ENCODE results near the gene FKBP7.
A peak's percentile ranks its signal among the peaks of the same experiment; 100 is the strongest.
"Not testable (repeated sequence)": the region's sequence is repeated elsewhere in the genome, so short reads cannot be mapped to it uniquely, and the experiment has no call there.

Gene FKBP7

GRCh38 chr2:178449700-178450523 lies 28.5 kb downstream of the FKBP7 start:
- Histone ChIP-seq H3K4me3 (ENCODE audit: low read depth, low read length) (peak overlapping the region; percentile 89), H3K9me3 (ENCODE audit: control insufficient read depth, insufficient read depth, low read length) (no peaks in the 10 kb centered on the region), H3K27me3 (ENCODE audit: control insufficient read depth, insufficient read depth, low read length) (no peaks in the 10 kb centered on the region), H3K27ac (ENCODE audit: low read depth, low read length) (peak overlapping the region; percentile 100), H3K36me3 (ENCODE audit: control insufficient read depth, insufficient read depth, low read length) (peaks cover 35% of the 10 kb centered on the region), H3K9ac (ENCODE audit: low read depth, low read length) (peak overlapping the region; percentile 88), H3K4me1 (ENCODE audit: control insufficient read depth, insufficient read depth, low read length) (peaks cover 11% of the 10 kb centered on the region; the same call in 1 of the 2 replicates)

GRCh38 chr2:178448968-178449661 lies 29.3 kb downstream of the FKBP7 start:
- no peak overlapping the region for H3K9ac ChIP-seq (ENCODE audit: low read depth, low read length)
- no peak overlapping the region for H3K27ac ChIP-seq (ENCODE audit: low read depth, low read length)
- peak overlapping the region; percentile 89 for H3K4me3 ChIP-seq (ENCODE audit: low read depth, low read length)
- H3K36me3 ChIP-seq (ENCODE audit: control insufficient read depth, insufficient read depth, low read length) = peaks cover 43% of the 10 kb centered on the region
- H3K4me1 ChIP-seq (ENCODE audit: control insufficient read depth, insufficient read depth, low read length) = peaks cover 11% of the 10 kb centered on the region; the same call in 1 of the 2 replicates
- no peaks in the 10 kb centered on the region for H3K9me3 ChIP-seq (ENCODE audit: control insufficient read depth, insufficient read depth, low read length)
- H3K27me3 ChIP-seq (ENCODE audit: control insufficient read depth, insufficient read depth, low read length) = no peaks in the 10 kb centered on the region

DNA sequence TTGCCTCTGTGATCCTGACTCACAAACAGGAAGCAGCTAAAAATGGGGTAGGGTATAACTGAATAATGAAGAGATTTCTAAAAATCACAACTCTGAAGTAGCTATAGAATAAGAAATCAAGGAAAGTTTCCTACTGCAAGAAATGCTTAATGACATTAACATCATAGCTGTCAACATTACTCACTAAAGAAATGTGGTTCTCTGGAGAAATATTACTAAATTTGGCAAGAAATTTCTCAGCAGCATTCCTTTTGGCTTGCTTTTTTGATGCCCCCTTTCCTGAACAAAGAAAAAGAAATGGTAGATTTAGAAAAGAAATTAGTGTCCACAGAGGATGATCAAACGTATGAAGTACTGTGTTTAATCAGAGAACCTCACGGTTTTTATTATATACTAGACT lies 37.0 kb downstream of the FKBP7 start:
- no peak overlapping the region for H3K27ac ChIP-seq (ENCODE audit: low read depth, low read length)
- no peak overlapping the region for H3K4me3 ChIP-seq (ENCODE audit: low read depth, low read length)
- H3K9me3 ChIP-seq (ENCODE audit: control insufficient read depth, insufficient read depth, low read length) = no peaks in the 10 kb centered on the region
- H3K4me1 ChIP-seq (ENCODE audit: control insufficient read depth, insufficient read depth, low read length) = peaks cover 9% of the 10 kb centered on the region; the same call in 1 of the 2 replicates
- no peaks in the 10 kb centered on the region for H3K27me3 ChIP-seq (ENCODE audit: control insufficient read depth, insufficient read depth, low read length)
- H3K36me3 ChIP-seq (ENCODE audit: control insufficient read depth, insufficient read depth, low read length) = peaks cover 94% of the 10 kb centered on the region
- no peak overlapping the region for H3K9ac ChIP-seq (ENCODE audit: low read depth, low read length)

DNA sequence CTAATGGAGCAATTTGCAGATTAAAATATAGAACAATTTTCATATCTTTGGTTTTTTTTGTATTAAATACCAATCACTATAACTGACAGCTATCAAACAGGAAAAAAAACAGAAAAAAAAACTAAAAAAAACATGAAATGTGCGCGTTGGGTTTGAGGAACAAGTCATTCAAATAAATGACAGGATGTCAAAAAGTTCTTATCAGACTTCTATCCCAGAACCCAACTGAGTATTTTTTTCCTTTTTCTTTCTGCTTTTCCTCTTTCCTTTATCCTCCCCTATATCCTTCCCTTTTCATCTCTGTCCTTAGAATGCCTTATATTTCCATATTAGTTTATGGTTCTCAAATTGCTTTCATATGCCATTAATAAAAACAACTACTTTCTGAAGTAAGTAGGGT lies 41.7 kb downstream of the FKBP7 start:
- H3K36me3 ChIP-seq (ENCODE audit: control insufficient read depth, insufficient read depth, low read length) = peaks cover 95% of the 10 kb centered on the region
- no peak overlapping the region for H3K9ac ChIP-seq (ENCODE audit: low read depth, low read length)
- H3K27me3 ChIP-seq (ENCODE audit: control insufficient read depth, insufficient read depth, low read length) = no peaks in the 10 kb centered on the region

DNA sequence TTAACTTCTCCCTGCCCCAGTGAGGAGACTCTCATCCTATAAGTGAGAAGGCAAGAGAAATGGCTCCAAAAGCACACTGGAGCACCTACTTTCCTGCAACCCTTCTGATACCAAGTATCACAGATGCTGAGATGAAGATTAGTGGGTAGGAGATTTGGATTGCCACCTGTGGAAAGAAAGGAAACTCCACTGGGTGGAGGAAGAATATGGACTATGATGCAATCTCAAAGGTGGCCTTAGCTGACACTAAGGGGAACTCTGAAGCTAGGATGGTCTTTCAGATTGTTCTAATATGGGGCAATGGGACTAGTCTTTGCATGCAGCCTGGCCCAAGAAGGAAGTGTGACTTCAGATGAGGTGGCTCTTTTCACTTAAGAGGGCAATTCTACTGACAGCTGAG lies 49.1 kb downstream of the FKBP7 start:
- Histone ChIP-seq H3K4me3 (ENCODE audit: low read depth, low read length) (no peak overlapping the region), H3K36me3 (ENCODE audit: control insufficient read depth, insufficient read depth, low read length) (peaks cover 78% of the 10 kb centered on the region), H3K27me3 (ENCODE audit: control insufficient read depth, insufficient read depth, low read length) (no peaks in the 10 kb centered on the region), H3K27ac (ENCODE audit: low read depth, low read length) (no peak overlapping the region), H3K9me3 (ENCODE audit: control insufficient read depth, insufficient read depth, low read length) (no peaks in the 10 kb centered on the region), H3K9ac (ENCODE audit: low read depth, low read length) (no peak overlapping the region), H3K4me1 (ENCODE audit: control insufficient read depth, insufficient read depth, low read length) (no peaks in the 10 kb centered on the region)

More for the DNA sequence above, 41.7 kb downstream of the FKBP7 start:
- Histone ChIP-seq H3K9me3 (ENCODE audit: control insufficient read depth, insufficient read depth, low read length) (no peaks in the 10 kb centered on the region), H3K4me3 (ENCODE audit: low read depth, low read length) (no peak overlapping the region), H3K4me1 (ENCODE audit: control insufficient read depth, insufficient read depth, low read length) (peaks cover 9% of the 10 kb centered on the region; the same call in 1 of the 2 replicates), H3K27ac (ENCODE audit: low read depth, low read length) (no peak overlapping the region)

GRCh38 chr2:178428396-178428806 lies 50.0 kb downstream of the FKBP7 start:
- no peak overlapping the region for H3K4me3 ChIP-seq (ENCODE audit: low read depth, low read length)
- no peak overlapping the region for H3K27ac ChIP-seq (ENCODE audit: low read depth, low read length)
- no peaks in the 10 kb centered on the region for H3K9me3 ChIP-seq (ENCODE audit: control insufficient read depth, insufficient read depth, low read length)
- H3K9ac ChIP-seq (ENCODE audit: low read depth, low read length) = no peak overlapping the region
- H3K4me1 ChIP-seq (ENCODE audit: control insufficient read depth, insufficient read depth, low read length) = no peaks in the 10 kb centered on the region
- no peaks in the 10 kb centered on the region for H3K27me3 ChIP-seq (ENCODE audit: control insufficient read depth, insufficient read depth, low read length)
- peaks cover 70% of the 10 kb centered on the region for H3K36me3 ChIP-seq (ENCODE audit: control insufficient read depth, insufficient read depth, low read length)

DNA sequence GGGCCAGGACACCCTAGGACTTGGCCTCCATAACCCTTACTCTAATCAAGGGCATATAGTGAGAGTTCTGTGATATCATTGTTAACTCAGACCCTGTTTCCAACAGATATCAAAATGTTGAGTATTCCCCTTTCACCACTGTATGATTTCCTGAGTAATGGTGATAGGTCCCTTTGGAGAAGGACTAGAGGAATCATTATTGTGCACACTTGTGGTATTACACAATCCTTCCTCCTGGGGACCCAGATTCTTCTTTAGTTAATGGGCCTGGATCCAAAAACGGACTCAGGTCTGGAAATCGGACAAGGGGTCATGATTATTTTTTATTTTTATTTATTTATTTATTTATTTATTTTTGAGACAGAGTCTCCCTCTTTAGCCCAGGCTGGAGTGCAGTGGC lies 50.9 kb downstream of the FKBP7 start:
- H3K27me3 ChIP-seq (ENCODE audit: control insufficient read depth, insufficient read depth, low read length) = no peaks in the 10 kb centered on the region
- no peak overlapping the region for H3K27ac ChIP-seq (ENCODE audit: low read depth, low read length)
- H3K9ac ChIP-seq (ENCODE audit: low read depth, low read length) = no peak overlapping the region
- peaks cover 61% of the 10 kb centered on the region for H3K36me3 ChIP-seq (ENCODE audit: control insufficient read depth, insufficient read depth, low read length)
- no peaks in the 10 kb centered on the region for H3K9me3 ChIP-seq (ENCODE audit: control insufficient read depth, insufficient read depth, low read length)
- H3K4me1 ChIP-seq (ENCODE audit: control insufficient read depth, insufficient read depth, low read length) = no peaks in the 10 kb centered on the region
- no peak overlapping the region for H3K4me3 ChIP-seq (ENCODE audit: low read depth, low read length)

- peaks cover 50% of the 10 kb centered on the region for H3K36me3 ChIP-seq (ENCODE audit: control insufficient read depth, insufficient read depth, low read length)
- no peak overlapping the region for H3K9ac ChIP-seq (ENCODE audit: low read depth, low read length)
- no peak overlapping the region for H3K27ac ChIP-seq (ENCODE audit: low read depth, low read length)
- no peaks in the 10 kb centered on the region for H3K4me1 ChIP-seq (ENCODE audit: control insufficient read depth, insufficient read depth, low read length)
- no peak overlapping the region for H3K4me3 ChIP-seq (ENCODE audit: low read depth, low read length)
- H3K27me3 ChIP-seq (ENCODE audit: control insufficient read depth, insufficient read depth, low read length) = no peaks in the 10 kb centered on the region
- no peaks in the 10 kb centered on the region for H3K9me3 ChIP-seq (ENCODE audit: control insufficient read depth, insufficient read depth, low read length)
These were observed 52.0 kb downstream of the FKBP7 start for GRCh38 chr2:178426388-178426787.

DNA sequence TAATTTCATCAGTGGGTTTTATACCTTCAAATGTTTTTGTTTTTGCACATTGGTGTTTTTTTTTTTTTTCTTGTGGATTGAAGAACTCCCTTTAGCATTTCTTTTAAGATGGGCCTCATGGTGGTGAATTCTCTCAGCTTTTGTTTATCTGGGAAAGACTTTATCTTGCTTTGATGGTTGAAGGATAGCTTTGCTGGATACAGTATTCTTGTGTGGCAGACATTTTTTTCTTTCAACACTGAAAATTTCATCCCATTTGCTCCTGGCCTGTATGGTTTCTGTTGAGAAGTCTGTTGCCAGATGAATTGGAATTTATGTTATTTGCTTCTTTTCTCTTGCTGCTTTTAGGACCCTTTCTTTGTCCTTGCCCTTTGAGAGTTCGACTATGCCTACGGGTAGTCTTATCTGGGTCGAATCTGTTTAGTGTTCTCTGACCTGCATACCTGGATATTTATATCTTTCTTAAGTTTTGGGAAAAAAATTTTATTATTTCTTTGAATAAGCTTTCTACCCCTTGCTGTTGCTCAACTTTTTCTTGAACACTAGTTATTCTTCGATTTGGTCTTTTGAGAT lies 53.1 kb downstream of the FKBP7 start:
- Histone ChIP-seq H3K4me3 (ENCODE audit: low read depth, low read length) (no peak overlapping the region), H3K27me3 (ENCODE audit: control insufficient read depth, insufficient read depth, low read length) (no peaks in the 10 kb centered on the region), H3K27ac (ENCODE audit: low read depth, low read length) (no peak overlapping the region), H3K9me3 (ENCODE audit: control insufficient read depth, insufficient read depth, low read length) (no peaks in the 10 kb centered on the region), H3K36me3 (ENCODE audit: control insufficient read depth, insufficient read depth, low read length) (peaks cover 40% of the 10 kb centered on the region), H3K4me1 (ENCODE audit: control insufficient read depth, insufficient read depth, low read length) (no peaks in the 10 kb centered on the region), H3K9ac (ENCODE audit: low read depth, low read length) (no peak overlapping the region)

DNA sequence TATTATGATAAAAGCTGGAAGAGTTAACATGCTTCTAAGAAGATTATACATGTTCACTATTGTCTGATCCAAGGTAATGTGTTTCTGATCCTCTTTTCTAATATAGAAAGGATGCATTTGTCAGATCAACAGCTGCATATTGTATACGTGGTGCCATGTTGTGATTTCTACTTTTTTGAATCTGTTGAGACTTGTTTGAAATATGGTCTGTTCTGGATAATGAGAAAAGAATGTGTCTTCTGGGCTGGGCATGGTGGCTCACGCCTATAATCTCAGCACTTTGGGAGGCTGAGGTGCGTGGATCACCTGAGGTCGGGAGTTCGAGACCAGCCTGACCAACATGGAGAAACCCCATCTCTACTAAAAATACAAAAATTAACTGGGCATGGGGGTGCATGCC lies 54.7 kb downstream of the FKBP7 start:
- not testable (repeated sequence) for H3K27me3 ChIP-seq (ENCODE audit: control insufficient read depth, insufficient read depth, low read length); H3K27ac ChIP-seq (ENCODE audit: low read depth, low read length); H3K9me3 ChIP-seq (ENCODE audit: control insufficient read depth, insufficient read depth, low read length); H3K4me1 ChIP-seq (ENCODE audit: control insufficient read depth, insufficient read depth, low read length); H3K9ac ChIP-seq (ENCODE audit: low read depth, low read length); H3K4me3 ChIP-seq (ENCODE audit: low read depth, low read length)
- peaks cover 28% of the 10 kb centered on the region for H3K36me3 ChIP-seq (ENCODE audit: control insufficient read depth, insufficient read depth, low read length)

DNA sequence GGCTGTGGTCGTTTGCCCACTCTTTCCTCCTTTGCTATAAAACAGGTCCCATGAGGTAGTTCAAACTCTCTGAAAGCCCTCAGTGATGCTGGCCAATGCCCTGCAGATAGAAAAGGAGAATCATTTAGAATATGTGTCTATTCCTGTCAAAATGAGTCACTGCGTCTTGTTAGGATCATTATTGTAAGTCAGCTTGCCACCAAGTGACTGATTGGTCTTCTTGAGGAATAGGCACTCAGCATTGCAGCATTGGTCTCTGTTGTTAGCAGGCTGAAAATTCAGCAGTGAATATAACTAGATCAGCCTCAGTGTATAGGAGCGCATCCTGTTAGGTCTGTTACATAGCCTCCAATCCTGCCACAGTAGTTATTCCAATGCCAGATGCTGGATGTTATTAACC lies 56.3 kb downstream of the FKBP7 start:
- H3K36me3 ChIP-seq (ENCODE audit: control insufficient read depth, insufficient read depth, low read length) = peaks cover 13% of the 10 kb centered on the region
- H3K27ac ChIP-seq (ENCODE audit: low read depth, low read length) = no peak overlapping the region
- no peak overlapping the region for H3K4me3 ChIP-seq (ENCODE audit: low read depth, low read length)
- no peaks in the 10 kb centered on the region for H3K27me3 ChIP-seq (ENCODE audit: control insufficient read depth, insufficient read depth, low read length)
- no peaks in the 10 kb centered on the region for H3K4me1 ChIP-seq (ENCODE audit: control insufficient read depth, insufficient read depth, low read length)
- no peak overlapping the region for H3K9ac ChIP-seq (ENCODE audit: low read depth, low read length)
- no peaks in the 10 kb centered on the region for H3K9me3 ChIP-seq (ENCODE audit: control insufficient read depth, insufficient read depth, low read length)

Data from HUES48 (cell line).